K562 (cell line): ENCODE measurements around the gene CSTA.

ENCODE experiments used
- BCL6 ChIP-seq: fragments of 250-450 bp; sonication (Bioruptor Pico); IDR thresholded peaks from 2 replicates; pipeline ENCODE4 v1.4.0; 2020
- EZH2 ChIP-seq: IDR thresholded peaks from 2 replicates; pipeline ENCODE4 v1.6.1; 2012; ENCODE audit warnings: low read depth, mild to moderate bottlenecking, inconsistent platforms, low read length, borderline replicate concordance
- POLR2A ChIP-seq: fragments of 450-650 bp; conservative IDR thresholded peaks from 2 replicates; pipeline ENCODE4 v1.6.1; 2016
- TAF1 ChIP-seq: IDR thresholded peaks from 2 replicates; pipeline ENCODE4 v1.6.1; 2011; ENCODE audit warnings: mild to moderate bottlenecking, low read length, moderate library complexity; ENCODE audit not compliant: insufficient read depth, control insufficient read depth, severe bottlenecking; ENCODE audit errors: extremely low read depth

- TF ChIP-seq POLR2A (no peak), TAF1 (no peak), EZH2 (no peak), BCL6 (CRISPR knock-in tag) (no peak)
These were observed 33.0 kb downstream of the CSTA start for GRCh38 chr3:122357828-122358702.
